ENCODE results near the gene MTF2. TPM values are rescaled to one million over a fixed set of nuclear protein-coding genes. Genes with fewer than 3 reads are reported as not detected.
"Not testable (repeated sequence)": the region's sequence is repeated elsewhere in the genome, so short reads cannot be mapped to it uniquely, and the experiment has no call there.

MTF2 gene
- total RNA-seq: 10 to 100 TPM; 40.9 to 44.8 TPM
- 10 to 100 TPM; 30.8 to 34.5 TPM for polyA plus RNA-seq (ENCODE audit: insufficient read length in 2 of 2)
- long read RNA-seq, donor 1, full-length matches to known transcripts: 2 of 2 reads
- long read RNA-seq, donor 1, partial matches to known transcripts: 0 of 2 reads
- long read RNA-seq, donor 1, other reads (novel, unspliced or antisense): 0 of 2 reads
- long read RNA-seq, donor 2, full-length matches to known transcripts: 1 of 1 reads
- long read RNA-seq, donor 2, partial matches to known transcripts: 0 of 1 reads
- long read RNA-seq, donor 2, other reads (novel, unspliced or antisense): 0 of 1 reads
- long read RNA-seq, donor 3, full-length matches to known transcripts: 1 of 1 reads
- long read RNA-seq, donor 3, partial matches to known transcripts: 0 of 1 reads
- long read RNA-seq, donor 3, other reads (novel, unspliced or antisense): 0 of 1 reads
- long read RNA-seq, donor 4, partial matches to known transcripts: 5 of 8 reads
- long read RNA-seq, donor 4, other reads (novel, unspliced or antisense): 0 of 8 reads

GRCh38 chr1:93078986-93079654, at the start of gene MTF2:
Gene MTF2, plus strand, starts transcription at chr1:93079283. Its CDS starts 244 bp downstream, at chr1:93079527.
- H3K4me1 ChIP-seq (ENCODE audit: control insufficient read depth, insufficient read depth, low read length): no peaks in the 10 kb centered on the region
- WGBS (ENCODE audit: insufficient coverage): 0% methylated on average over 49 of the region's 49 CpGs
- H3K27ac ChIP-seq (ENCODE audit: low read depth, low read length): peak within 1 kb of the TSS; percentile 99
- no peaks in the 10 kb centered on the region for H3K9me3 ChIP-seq (ENCODE audit: control insufficient read depth, insufficient read depth, low read length)
- no peaks in the 10 kb centered on the region for H3K27me3 ChIP-seq (ENCODE audit: control insufficient read depth, insufficient read depth, low read length)
- no peaks in the 10 kb centered on the region for H3K36me3 ChIP-seq (ENCODE audit: control insufficient read depth, insufficient read depth, low read length)
- DNase-seq (ENCODE audit: low read depth in 4 of 6, low spot score in 6 of 6): peak; percentile 90 to 99 (median 94)
- H3K4me3 ChIP-seq (ENCODE audit: low read depth, low read length): peak within 1 kb of the TSS; percentile 100

- Histone ChIP-seq H3K27me3 (ENCODE audit: control insufficient read depth, insufficient read depth, low read length) (no peaks in the 10 kb centered on the region), H3K27ac (ENCODE audit: low read depth, low read length) (no peak overlapping the region), H3K4me3 (ENCODE audit: low read depth, low read length) (no peak overlapping the region), H3K4me1 (ENCODE audit: control insufficient read depth, insufficient read depth, low read length) (no peaks in the 10 kb centered on the region), H3K9me3 (ENCODE audit: control insufficient read depth, insufficient read depth, low read length) (no peaks in the 10 kb centered on the region), H3K36me3 (ENCODE audit: control insufficient read depth, insufficient read depth, low read length) (no peaks in the 10 kb centered on the region)
- DNase-seq (ENCODE audit: low read depth in 4 of 6, low spot score in 6 of 6): no peak
- WGBS (ENCODE audit: insufficient coverage): 33% methylated on average over 1 of the region's 3 CpGs
Observed at GRCh38 chr1:93029317-93029716, 49.8 kb upstream of the MTF2 start.

- H3K27me3 ChIP-seq (ENCODE audit: control insufficient read depth, insufficient read depth, low read length); H3K36me3 ChIP-seq (ENCODE audit: control insufficient read depth, insufficient read depth, low read length); H3K27ac ChIP-seq (ENCODE audit: low read depth, low read length); H3K4me3 ChIP-seq (ENCODE audit: low read depth, low read length); H3K9me3 ChIP-seq (ENCODE audit: control insufficient read depth, insufficient read depth, low read length); DNase-seq (ENCODE audit: low read depth in 4 of 6, low spot score in 6 of 6); H3K4me1 ChIP-seq (ENCODE audit: control insufficient read depth, insufficient read depth, low read length): not testable (repeated sequence)
- 96% methylated on average over 3 of the region's 4 CpGs for WGBS (ENCODE audit: insufficient coverage)
Observed at GRCh38 chr1:93030191-93030590, 48.9 kb upstream of the MTF2 start.

GRCh38 chr1:93031711-93032110, 47.4 kb upstream of the MTF2 start:
- Histone ChIP-seq H3K4me1 (ENCODE audit: control insufficient read depth, insufficient read depth, low read length) (no peaks in the 10 kb centered on the region), H3K27ac (ENCODE audit: low read depth, low read length) (no peak overlapping the region), H3K9me3 (ENCODE audit: control insufficient read depth, insufficient read depth, low read length) (no peaks in the 10 kb centered on the region), H3K27me3 (ENCODE audit: control insufficient read depth, insufficient read depth, low read length) (no peaks in the 10 kb centered on the region), H3K4me3 (ENCODE audit: low read depth, low read length) (no peak overlapping the region), H3K36me3 (ENCODE audit: control insufficient read depth, insufficient read depth, low read length) (no peaks in the 10 kb centered on the region)
- DNase-seq (ENCODE audit: low read depth in 4 of 6, low spot score in 6 of 6): peak in 1 of 6 donors; percentile 73
- WGBS (ENCODE audit: insufficient coverage): no CpG with 5 or more reads among the region's 3 CpGs

- 71% methylated on average over 1 of the region's 5 CpGs for WGBS (ENCODE audit: insufficient coverage)
- DNase-seq (ENCODE audit: low read depth in 4 of 6, low spot score in 6 of 6): no peak
- no peaks in the 10 kb centered on the region for H3K4me1 ChIP-seq (ENCODE audit: control insufficient read depth, insufficient read depth, low read length)
- no peaks in the 10 kb centered on the region for H3K27me3 ChIP-seq (ENCODE audit: control insufficient read depth, insufficient read depth, low read length)
- no peaks in the 10 kb centered on the region for H3K9me3 ChIP-seq (ENCODE audit: control insufficient read depth, insufficient read depth, low read length)
- H3K4me3 ChIP-seq (ENCODE audit: low read depth, low read length): no peak overlapping the region
- no peaks in the 10 kb centered on the region for H3K36me3 ChIP-seq (ENCODE audit: control insufficient read depth, insufficient read depth, low read length)
- no peak overlapping the region for H3K27ac ChIP-seq (ENCODE audit: low read depth, low read length)
Observed at GRCh38 chr1:93033029-93033428, 46.1 kb upstream of the MTF2 start.

GRCh38 chr1:93033785-93034184, 45.3 kb upstream of the MTF2 start:
- no peak overlapping the region for H3K4me3 ChIP-seq (ENCODE audit: low read depth, low read length)
- no peak for DNase-seq (ENCODE audit: low read depth in 4 of 6, low spot score in 6 of 6)
- no peak overlapping the region for H3K27ac ChIP-seq (ENCODE audit: low read depth, low read length)
- no peaks in the 10 kb centered on the region for H3K9me3 ChIP-seq (ENCODE audit: control insufficient read depth, insufficient read depth, low read length)
- no peaks in the 10 kb centered on the region for H3K4me1 ChIP-seq (ENCODE audit: control insufficient read depth, insufficient read depth, low read length)
- H3K36me3 ChIP-seq (ENCODE audit: control insufficient read depth, insufficient read depth, low read length): no peaks in the 10 kb centered on the region
- no peaks in the 10 kb centered on the region for H3K27me3 ChIP-seq (ENCODE audit: control insufficient read depth, insufficient read depth, low read length)
- WGBS (ENCODE audit: insufficient coverage): no CpG with 5 or more reads among the region's 3 CpGs

GRCh38 chr1:93034397-93034796, 44.7 kb upstream of the MTF2 start:
- Histone ChIP-seq H3K9me3 (ENCODE audit: control insufficient read depth, insufficient read depth, low read length) (no peaks in the 10 kb centered on the region), H3K27me3 (ENCODE audit: control insufficient read depth, insufficient read depth, low read length) (no peaks in the 10 kb centered on the region), H3K4me1 (ENCODE audit: control insufficient read depth, insufficient read depth, low read length) (no peaks in the 10 kb centered on the region), H3K27ac (ENCODE audit: low read depth, low read length) (no peak overlapping the region), H3K36me3 (ENCODE audit: control insufficient read depth, insufficient read depth, low read length) (no peaks in the 10 kb centered on the region), H3K4me3 (ENCODE audit: low read depth, low read length) (no peak overlapping the region)
- no peak for DNase-seq (ENCODE audit: low read depth in 4 of 6, low spot score in 6 of 6)
- WGBS (ENCODE audit: insufficient coverage): no CpG with 5 or more reads among the region's 1 CpG

GRCh38 chr1:93036672-93037071, 42.4 kb upstream of the MTF2 start:
- no peak overlapping the region for H3K4me3 ChIP-seq (ENCODE audit: low read depth, low read length)
- H3K27me3 ChIP-seq (ENCODE audit: control insufficient read depth, insufficient read depth, low read length): no peaks in the 10 kb centered on the region
- H3K9me3 ChIP-seq (ENCODE audit: control insufficient read depth, insufficient read depth, low read length): no peaks in the 10 kb centered on the region
- WGBS (ENCODE audit: insufficient coverage): 40% methylated on average over 1 of the region's 4 CpGs
- no peaks in the 10 kb centered on the region for H3K4me1 ChIP-seq (ENCODE audit: control insufficient read depth, insufficient read depth, low read length)
- H3K36me3 ChIP-seq (ENCODE audit: control insufficient read depth, insufficient read depth, low read length): no peaks in the 10 kb centered on the region
- no peak overlapping the region for H3K27ac ChIP-seq (ENCODE audit: low read depth, low read length)
- no peak for DNase-seq (ENCODE audit: low read depth in 4 of 6, low spot score in 6 of 6)

- no peak for DNase-seq (ENCODE audit: low read depth in 4 of 6, low spot score in 6 of 6)
- Histone ChIP-seq H3K36me3 (ENCODE audit: control insufficient read depth, insufficient read depth, low read length) (no peaks in the 10 kb centered on the region), H3K9me3 (ENCODE audit: control insufficient read depth, insufficient read depth, low read length) (no peaks in the 10 kb centered on the region), H3K27me3 (ENCODE audit: control insufficient read depth, insufficient read depth, low read length) (no peaks in the 10 kb centered on the region), H3K4me3 (ENCODE audit: low read depth, low read length) (no peak overlapping the region), H3K4me1 (ENCODE audit: control insufficient read depth, insufficient read depth, low read length) (no peaks in the 10 kb centered on the region), H3K27ac (ENCODE audit: low read depth, low read length) (no peak overlapping the region)
- WGBS (ENCODE audit: insufficient coverage): 79% methylated on average over 7 of the region's 10 CpGs
Observed at GRCh38 chr1:93042187-93043056, 36.7 kb upstream of the MTF2 start.
